H1 (cell line): ENCODE results near the gene SMAD7. TPM values are rescaled to one million over a fixed set of nuclear protein-coding genes. Genes with fewer than 3 reads are reported as not detected.

Experiments
- CTCF ChIA-PET: fragments of 300-600 bp; sonication (Branson Sonifier 250); formaldehyde crosslinking; loops from one replicate; lab custom pipeline; 2021; ENCODE audit not compliant: partially characterized antibody; lab: Charles Lee
- POLR2A ChIA-PET: fragments of 300-600 bp; sonication (Branson Sonifier 250); formaldehyde crosslinking; loops from one replicate; lab custom pipeline; 2021; ENCODE audit warnings: inconsistent platforms; ENCODE audit not compliant: partially characterized antibody; lab: Charles Lee
- DNase-seq, 2 experiments: peaks; one replicate each; pipeline versions ENCODE4 v3.0.0 to v3.0.0-alpha.2; 2010 to 2022; ENCODE audit warnings: low spot score in 2 of 2, low read depth in 1 of 2, mixed read lengths in 1 of 2
- FAIRE-seq: peaks from 2 replicates; lab custom pipeline; 2011; peaks lifted over from hg19 to GRCh38; lab: Jason Lieb, UNC
- H2AFZ ChIP-seq: 2 replicates; pipeline ENCODE4 v1.8.1; 2012; ENCODE audit warnings: low read length, inconsistent platforms
- H2AK5ac ChIP-seq: 2 replicates; pipeline ENCODE4 v1.6.1; 2013; ENCODE audit warnings: low read depth, low read length
- H2BK120ac ChIP-seq: replicated peaks from 2 replicates; pipeline ENCODE3; 2013; ENCODE audit warnings: low read depth, low read length, inconsistent platforms
- H2BK12ac ChIP-seq: 2 replicates; pipeline ENCODE4 v1.6.1; 2013; ENCODE audit warnings: low read depth, low read length
- H2BK15ac ChIP-seq: 2 replicates; pipeline ENCODE4 v1.6.1; 2013; ENCODE audit warnings: low read length
- H2BK20ac ChIP-seq: 2 replicates; pipeline ENCODE4 v1.6.1; 2013; ENCODE audit warnings: low read length
- H2BK5ac ChIP-seq: 2 replicates; pipeline ENCODE4 v1.6.1; 2013; ENCODE audit warnings: low read depth, low read length
- H3K14ac ChIP-seq: 2 replicates; pipeline ENCODE4 v1.6.1; 2013; ENCODE audit warnings: inconsistent platforms; ENCODE audit not compliant: insufficient read length
- H3K18ac ChIP-seq: 2 replicates; pipeline ENCODE4 v1.6.1; 2013; ENCODE audit warnings: low read length; ENCODE audit errors: extremely low read depth
- H3K23ac ChIP-seq: 2 replicates; pipeline ENCODE4 v1.6.1; 2013; ENCODE audit warnings: inconsistent platforms; ENCODE audit not compliant: insufficient read length
- H3K23me2 ChIP-seq: 2 replicates; pipeline ENCODE4 v1.6.1; 2013; ENCODE audit warnings: low read depth, low read length
- H3K27ac ChIP-seq: 2 replicates; pipeline ENCODE4 v1.6.1; 2011; ENCODE audit warnings: low read depth, low read length, inconsistent platforms
- H3K27me3 ChIP-seq, 4 experiments: replicated peaks in 1 of 4; 1 replicate in 1 of 4; 2 replicates in 3 of 4; pipeline versions ENCODE4 v1.6.1 to v1.8.1; 2011 to 2013; ENCODE audit warnings: low read length in 3 of 4, mild to moderate bottlenecking in 3 of 4, inconsistent platforms in 2 of 4, mixed read lengths in 2 of 4, moderate library complexity in 1 of 4; ENCODE audit not compliant: control insufficient read depth in 3 of 4, insufficient read depth in 3 of 4; ENCODE audit errors: extremely low read depth in 1 of 4
- H3K36me3 ChIP-seq, 4 experiments: 2 replicates each; pipeline versions ENCODE4 v1.6.1 to v1.8.1; 2011 to 2013; ENCODE audit warnings: mild to moderate bottlenecking in 4 of 4, low read length in 3 of 4, moderate library complexity in 2 of 4, control low read depth in 1 of 4, inconsistent platforms in 1 of 4; ENCODE audit not compliant: insufficient read depth in 4 of 4, control insufficient read depth in 2 of 4
- H3K4ac ChIP-seq: replicated peaks from 2 replicates; pipeline ENCODE3; 2013; ENCODE audit warnings: low read length, low read depth, mixed read lengths, inconsistent platforms; ENCODE audit not compliant: insufficient read length
- H3K4me1 ChIP-seq, 4 experiments: replicated peaks in 1 of 4; 1 replicate in 1 of 4; 2 replicates in 3 of 4; pipeline versions ENCODE4 v1.6.1 to v1.8.1; 2011 to 2013; ENCODE audit warnings: low read length in 3 of 4, inconsistent platforms in 2 of 4, mixed read lengths in 1 of 4; ENCODE audit not compliant: insufficient read depth in 4 of 4, control insufficient read depth in 3 of 4
- H3K4me2 ChIP-seq, 2 experiments: 2 replicates each; pipeline versions ENCODE4 v1.6.1 to v1.8.1; 2011 to 2013; ENCODE audit warnings: low read depth in 2 of 2, low read length in 2 of 2, control low read depth in 1 of 2, inconsistent platforms in 1 of 2, mild to moderate bottlenecking in 1 of 2; ENCODE audit not compliant: insufficient read depth in 1 of 2
- H3K4me3 ChIP-seq, 4 experiments: fragments of 200-600, 300-600 bp in 1 of 4; sonication (generic), shearing (Covaris generic), sonication (Bioruptor Twin) in 1 of 4; 2 replicates each; pipeline versions ENCODE4 v1.5.1 to v1.8.1; 2011 to 2016; ENCODE audit warnings: low read length in 4 of 4, low read depth in 3 of 4, control low read depth in 2 of 4, inconsistent platforms in 2 of 4, mild to moderate bottlenecking in 2 of 4, mixed read lengths in 1 of 4, moderate library complexity in 1 of 4; ENCODE audit not compliant: insufficient read depth in 2 of 4; ENCODE audit errors: extremely low read depth in 1 of 4
- H3K56ac ChIP-seq: replicated peaks from 2 replicates; pipeline ENCODE3; 2013; ENCODE audit warnings: low read depth, mild to moderate bottlenecking, mixed read lengths, low read length, inconsistent platforms; ENCODE audit not compliant: insufficient read length
- H3K79me1 ChIP-seq: 2 replicates; pipeline ENCODE4 v1.6.1; 2013; ENCODE audit warnings: low read depth, low read length, control low read depth
- H3K79me2 ChIP-seq, 2 experiments: 2 replicates each; pipeline versions ENCODE4 v1.6.1 to v1.8.1; 2012 to 2013; ENCODE audit warnings: low read length in 2 of 2, mild to moderate bottlenecking in 2 of 2, inconsistent platforms in 1 of 2; ENCODE audit not compliant: insufficient read depth in 2 of 2, control insufficient read depth in 1 of 2
- H3K9ac ChIP-seq, 4 experiments: replicated peaks in 1 of 4; 1 replicate in 1 of 4; 2 replicates in 3 of 4; pipeline versions ENCODE4 v1.6.1 to v1.8.1; 2011 to 2013; ENCODE audit warnings: low read depth in 3 of 4, low read length in 3 of 4, control low read depth in 2 of 4, mild to moderate bottlenecking in 2 of 4, moderate library complexity in 2 of 4, inconsistent platforms in 1 of 4; ENCODE audit errors: extremely low read depth in 1 of 4
- H3K9me3 ChIP-seq, 2 experiments: 2 replicates each; pipeline versions ENCODE4 v1.6.1 to v1.8.1; 2012 to 2013; ENCODE audit warnings: mild to moderate bottlenecking in 2 of 2, moderate library complexity in 2 of 2, control low read depth in 1 of 2, inconsistent platforms in 1 of 2, low read depth in 1 of 2, low read length in 1 of 2, mixed read lengths in 1 of 2; ENCODE audit not compliant: insufficient read depth in 2 of 2
- H4K20me1 ChIP-seq, 2 experiments: replicated peaks in 1 of 2; 2 replicates each; pipeline versions ENCODE3 to v1.8.1; 2011 to 2013; ENCODE audit warnings: inconsistent platforms in 2 of 2, low read length in 2 of 2, mild to moderate bottlenecking in 1 of 2; ENCODE audit not compliant: insufficient read depth in 2 of 2, control insufficient read depth in 1 of 2
- H4K5ac ChIP-seq: 2 replicates; pipeline ENCODE4 v1.6.1; 2013; ENCODE audit warnings: low read length, low read depth, mixed read lengths, inconsistent platforms; ENCODE audit not compliant: insufficient read length
- H4K8ac ChIP-seq: 2 replicates; pipeline ENCODE4 v1.8.0; 2013; ENCODE audit warnings: mild to moderate bottlenecking, moderate library complexity, low read length, inconsistent platforms; ENCODE audit not compliant: insufficient read depth; ENCODE audit errors: extremely low read depth
- H4K91ac ChIP-seq: replicated peaks from 2 replicates; pipeline ENCODE3; 2013; ENCODE audit warnings: low read length, mixed read lengths, inconsistent platforms; ENCODE audit not compliant: insufficient read length
- ATF3 ChIP-seq: IDR thresholded peaks from 2 replicates; pipeline ENCODE4 v1.6.1; 2011; ENCODE audit warnings: low read depth, mild to moderate bottlenecking, low read length; ENCODE audit not compliant: insufficient read depth
- BRCA1 ChIP-seq: IDR thresholded peaks from 2 replicates; pipeline ENCODE4 v1.6.1; 2012; ENCODE audit warnings: low read depth, low read length, improper control_type of control experiment
- CBX5 ChIP-seq: fragments of 300-800, 300-1000 bp; sonication (generic); IDR thresholded peaks from 2 replicates; pipeline ENCODE4 v1.7.1; 2016; ENCODE audit warnings: antibody characterized with exemption, low read length, low read depth
- CBX8 ChIP-seq: fragments of 300-800, 300-1000 bp; sonication (generic); IDR thresholded peaks from 2 replicates; pipeline ENCODE4 v1.7.1; 2016; ENCODE audit warnings: low read depth, low read length, borderline replicate concordance
- EGR1 ChIP-seq: IDR thresholded peaks from 2 replicates; pipeline ENCODE4 v1.6.1; 2011; ENCODE audit warnings: low read depth, low read length, borderline replicate concordance
- EZH2 ChIP-seq: fragments of 200-600 bp; sonication (generic); IDR thresholded peaks from 2 replicates; pipeline ENCODE4 v1.7.1; 2012; ENCODE audit warnings: low read depth, mild to moderate bottlenecking, moderate library complexity, low read length, inconsistent platforms; ENCODE audit not compliant: severe bottlenecking
- KDM1A ChIP-seq: fragments of 200-600, 300-600 bp; sonication (generic); IDR thresholded peaks from 2 replicates; pipeline ENCODE4 v1.7.1; 2016; ENCODE audit warnings: mild to moderate bottlenecking, low read length, borderline replicate concordance
- POU5F1 ChIP-seq: IDR thresholded peaks from 2 replicates; pipeline ENCODE4 v1.6.1; 2011; ENCODE audit warnings: low read depth, mild to moderate bottlenecking, low read length, moderate library complexity
- SAP30 ChIP-seq: fragments of 300-600 bp; sonication (generic); IDR thresholded peaks from 2 replicates; pipeline ENCODE4 v1.7.1; 2012; ENCODE audit warnings: low read length, moderate library complexity, mild to moderate bottlenecking, inconsistent platforms; ENCODE audit not compliant: insufficient read depth, insufficient replicate concordance
- SUZ12 ChIP-seq: fragments of 200-600 bp; sonication (generic); IDR thresholded peaks from 2 replicates; pipeline ENCODE4 v1.6.1; 2012; ENCODE audit warnings: mild to moderate bottlenecking, inconsistent platforms, low read length, moderate library complexity, mixed read lengths
- TAF1 ChIP-seq: IDR thresholded peaks from 2 replicates; pipeline ENCODE4 v1.6.1; 2011; ENCODE audit warnings: mild to moderate bottlenecking, low read depth, low read length
- ZNF274 ChIP-seq: IDR thresholded peaks from 2 replicates; pipeline ENCODE4 v1.7.0; 2012; ENCODE audit warnings: low read length, borderline replicate concordance; ENCODE audit errors: extremely low read depth
- WGBS, 2 experiments: shearing (Covaris generic) in 1 of 2; methylation state at CpG; one replicate each; pipeline versions ENCODE4 v1.1.6 to v1.1.7; 2013 to 2015; ENCODE audit warnings: low lambda C conversion rate in 2 of 2, mixed read lengths in 2 of 2, inconsistent platforms in 1 of 2, low coverage in 1 of 2, missing lambda C conversion rate in 1 of 2; ENCODE audit not compliant: insufficient replicate concordance in 2 of 2, insufficient coverage in 1 of 2, insufficient read length in 1 of 2; ENCODE audit errors: extremely low coverage in 1 of 2, missing lambda C conversion rate in 1 of 2; 5-methylcytosine and 5-hydroxymethylcytosine counted together
- polyA plus RNA-seq, 7 experiments: library from polyadenylated mRNA; depleted of rRNA in 3 of 7; stranded (reverse) in 5 of 7; unstranded in 2 of 7; fragments of >200 nt in 5 of 7; fragments of 200-250 nt in 2 of 7; gene quantifications; 1 replicate in 5 of 7; 2 replicates in 1 of 7; 4 replicates in 1 of 7; pipeline versions ENCODE4 v1.2.1 to v1.2.3, GENCODE V29; 2011 to 2013; ENCODE audit warnings: missing spikeins in 2 of 7, mixed read lengths in 2 of 7
- total RNA-seq: library from RNA; stranded (reverse); fragmentation: NEBNext Ultra II Directional; extraction: Animal tissue kit (Norgen Biotek cat#: 25700); gene quantifications from 2 replicates; pipeline ENCODE4 v1.2.1, GENCODE V29; 2021

SMAD7 gene
- total and polyA plus RNA-seq, 2 of the 8 experiments (the other 6 are each of a cell fraction or from before 2014, with no cell fraction given): 6.5 to 15.5 TPM

GRCh38 chr18:48929212-48929612 lies 21.6 kb downstream of the SMAD7 start:
- H3K79me1 ChIP-seq: peaks cover 22% of the 10 kb centered on the region
- no peak for FAIRE-seq
- no peak overlapping the region for H3K14ac ChIP-seq
- peak overlapping the region; percentile 94; the same call in 1 of the 2 replicates for H2BK20ac ChIP-seq
- no peak for DNase-seq
- no peaks in the 10 kb centered on the region; a peak in 1 of 7 replicates for H3K27me3 ChIP-seq
- no peak overlapping the region for H3K27ac ChIP-seq
- no peak overlapping the region for H3K4ac ChIP-seq
- peak overlapping the region in 1 of 2 experiments; percentile 52; a peak in 3 of 4 replicates for H3K4me2 ChIP-seq
- no peak overlapping the region for H4K91ac ChIP-seq
- no peak overlapping the region for H3K4me3 ChIP-seq
- peaks cover 4 to 86% of the 10 kb centered on the region in 2 experiments; a peak in 3 of 4 replicates for H3K79me2 ChIP-seq
- no peak overlapping the region for H4K5ac ChIP-seq
- ChIA-PET CTCF (interaction anchor here (0.5 to 2.6 kb wide), 6 partner anchors 8 to 114 kb away, joined by 3 to 8 read pairs (median 4); no protein-coding TSS in a partner anchor), POLR2A (interaction anchor here (0.7 to 3.2 kb wide), 5 partner anchors 12 to 69 kb away, joined by 3 to 18 read pairs (median 3); no protein-coding TSS in a partner anchor)
- TF ChIP-seq ZNF274 (no peak), SAP30 (no peak), POU5F1 (no peak), SUZ12 (no peak), TAF1 (no peak), CBX5 (no peak), KDM1A (no peak), EZH2 (no peak), ATF3 (no peak), BRCA1 (no peak), EGR1 (no peak), CBX8 (no peak)
- H2AK5ac ChIP-seq: peak overlapping the region; percentile 69
- H4K8ac ChIP-seq: no peak overlapping the region; the same call in 1 of the 2 replicates
- H2BK15ac ChIP-seq: no peak overlapping the region
- H2BK5ac ChIP-seq: peak overlapping the region; percentile 35; the same call in 1 of the 2 replicates
- H2BK12ac ChIP-seq: 0 out of 2 replicates have a peak overlapping the region, but pooled peaks have one; percentile 30
- no peak overlapping the region for H3K23ac ChIP-seq
- peaks cover 22 to 61% (median 41%) of the 10 kb centered on the region in 4 experiments for H3K4me1 ChIP-seq
- 68% methylated on average over 2 of the region's 2 CpGs; no CpG with 5 or more reads in 1 of the 2 experiments for WGBS, 2 experiments
- H3K23me2 ChIP-seq: no peaks in the 10 kb centered on the region
- no peaks in the 10 kb centered on the region for H3K9me3 ChIP-seq
- no peak overlapping the region for H2AFZ ChIP-seq
- H3K36me3 ChIP-seq: no peaks in the 10 kb centered on the region
- H3K18ac ChIP-seq: no peak overlapping the region
- H2BK120ac ChIP-seq: peak overlapping the region; percentile 21
- H3K9ac ChIP-seq: no peak overlapping the region
- peaks cover 0 to 6% of the 10 kb centered on the region in 2 experiments for H4K20me1 ChIP-seq
- no peak overlapping the region for H3K56ac ChIP-seq
